Measurements from ENCODE around the gene DCX. TPM values are rescaled to one million over a fixed set of nuclear protein-coding genes. Genes with fewer than 3 reads are reported as not detected.

The DCX gene
- total and polyA plus RNA-seq, 2 of the 13 experiments (the other 11 are each of a cell fraction or from before 2014, with no cell fraction given), result not detected

DNA sequence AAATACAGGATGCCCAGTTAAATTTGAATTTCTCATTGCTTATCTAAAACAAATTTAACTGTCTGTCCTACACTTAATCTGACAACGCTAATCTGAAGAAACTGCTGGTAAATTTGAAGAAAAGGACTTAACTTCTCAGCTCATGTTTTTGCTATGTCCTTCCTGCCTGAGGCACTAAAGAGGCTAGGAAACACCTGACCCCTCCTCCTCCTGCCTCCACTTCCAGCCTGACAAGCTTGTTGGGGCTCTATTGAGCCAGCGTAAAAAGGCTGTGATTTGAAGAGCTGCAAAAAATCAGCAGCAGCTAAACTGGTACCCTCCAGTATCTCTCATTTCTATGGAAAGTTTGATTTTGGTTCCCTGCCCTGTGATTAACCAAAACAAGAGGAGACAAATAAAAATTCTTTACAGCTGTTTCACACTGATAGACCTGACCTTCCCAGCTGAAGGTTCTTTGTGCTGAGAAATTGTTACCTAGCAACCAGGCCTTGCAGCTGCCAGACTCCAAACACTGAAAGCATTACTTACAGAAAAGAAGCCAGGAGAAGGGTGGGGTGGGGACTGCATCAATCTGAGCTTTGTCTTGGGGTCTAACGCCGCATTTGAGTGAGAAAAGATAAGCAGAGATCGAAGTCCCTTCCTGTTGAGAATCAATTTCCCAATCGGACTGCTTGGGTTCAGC, 35.0 kb downstream of the DCX start (continued):
- TF ChIP-seq RBM39 (IDR thresholded peaks at IDR 0.05; ENCODE audit: low read depth, low read length, poor library complexity, severe bottlenecking) (no peak), MED13 (CRISPR knock-in tag; IDR thresholded peaks at IDR 0.05) (no peak), ZBTB20 (CRISPR knock-in tag; IDR thresholded peaks at IDR 0.05; ENCODE audit: borderline replicate concordance, low read depth) (no peak), RCOR2 (CRISPR knock-in tag; IDR thresholded peaks at IDR 0.05) (no peak), ZNF430 (CRISPR knock-in tag; IDR thresholded peaks at IDR 0.05) (no peak), THAP7 (CRISPR knock-in tag; IDR thresholded peaks at IDR 0.05) (no peak)

GRCh38 chrX:111376486-111376885, 35.5 kb downstream of the DCX start:
- Histone ChIP-seq H3K36me3 (replicated peaks in 1 of 2; ENCODE audit: control insufficient read depth in 1 of 2, insufficient read depth in 2 of 2, low read length in 2 of 2) (no peaks in the 10 kb centered on the region), H3K79me2 (ENCODE audit: insufficient read depth, low read length) (no peaks in the 10 kb centered on the region), H3K4me3 (replicated peaks in 1 of 3; ENCODE audit: insufficient read depth in 1 of 3, low read depth in 2 of 3, low read length in 3 of 3) (no peak overlapping the region), H3K4me2 (ENCODE audit: low read depth, low read length) (no peak overlapping the region), H3K27me3 (ENCODE audit: control insufficient read depth in 1 of 2, insufficient read depth in 2 of 2, low read length in 2 of 2) (no peaks in the 10 kb centered on the region; a peak in 1 of 5 replicates), H3K9ac (ENCODE audit: insufficient read depth, low read depth, low read length) (no peak overlapping the region), H3K9me3 (ENCODE audit: low read length) (no peaks in the 10 kb centered on the region), H2AFZ (ENCODE audit: low read length) (no peak overlapping the region), H3K27ac (ENCODE audit: extremely low read length, insufficient read depth, low read length) (no peak overlapping the region), H3K4me1 (ENCODE audit: insufficient read depth, low read length) (no peaks in the 10 kb centered on the region), H4K20me1 (ENCODE audit: insufficient read depth, low read length) (no peaks in the 10 kb centered on the region)
- ATAC-seq, result no peak
- no TSS peak for BruUV-seq (replicated peaks)
- FAIRE-seq, result no peak
- intact Hi-C loops (cut with micrococcal nuclease; ENCODE audit: unreplicated experiment) (no loop called here), in situ Hi-C loops (cut with HindIII; ENCODE audit: extremely low pct_ligation_motif_present, low pct_unique_long_range_greater_than_20kb) (no loop called here)
- CTCF ChIA-PET (ENCODE audit: low intra/inter-chr PET ratio, low total read pairs), result no interaction called here
- POLR2A ChIA-PET, result no interaction called here
- 0% methylated on average over 2 of the region's 3 CpGs for WGBS (ENCODE audit: low lambda C conversion rate)
- no peak for DNase-seq (ENCODE audit: low spot score)
- TF ChIP-seq ZFY (CRISPR knock-in tag; IDR thresholded peaks at IDR 0.05) (no peak), CREM (IDR thresholded peaks at IDR 0.05) (no peak), CREM (CRISPR knock-in tag; IDR thresholded peaks at IDR 0.05) (no peak), KLF6 (CRISPR knock-in tag; IDR thresholded peaks at IDR 0.05) (no peak), HINFP (CRISPR knock-in tag; IDR thresholded peaks at IDR 0.05; ENCODE audit: low read depth) (no peak), BCL3 (CRISPR knock-in tag; IDR thresholded peaks at IDR 0.05) (no peak)
- TF ChIP-seq, protein P1, sequence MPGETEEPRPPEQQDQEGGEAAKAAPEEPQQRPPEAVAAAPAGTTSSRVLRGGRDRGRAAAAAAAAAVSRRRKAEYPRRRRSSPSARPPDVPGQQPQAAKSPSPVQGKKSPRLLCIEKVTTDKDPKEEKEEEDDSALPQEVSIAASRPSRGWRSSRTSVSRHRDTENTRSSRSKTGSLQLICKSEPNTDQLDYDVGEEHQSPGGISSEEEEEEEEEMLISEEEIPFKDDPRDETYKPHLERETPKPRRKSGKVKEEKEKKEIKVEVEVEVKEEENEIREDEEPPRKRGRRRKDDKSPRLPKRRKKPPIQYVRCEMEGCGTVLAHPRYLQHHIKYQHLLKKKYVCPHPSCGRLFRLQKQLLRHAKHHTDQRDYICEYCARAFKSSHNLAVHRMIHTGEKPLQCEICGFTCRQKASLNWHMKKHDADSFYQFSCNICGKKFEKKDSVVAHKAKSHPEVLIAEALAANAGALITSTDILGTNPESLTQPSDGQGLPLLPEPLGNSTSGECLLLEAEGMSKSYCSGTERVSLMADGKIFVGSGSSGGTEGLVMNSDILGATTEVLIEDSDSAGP (CRISPR knock-in tag; IDR thresholded peaks at IDR 0.05; ENCODE audit: borderline replicate concordance), result no peak

Data from HepG2 (cell line).